ENCODE data around the gene TMEM200A.

DNA sequence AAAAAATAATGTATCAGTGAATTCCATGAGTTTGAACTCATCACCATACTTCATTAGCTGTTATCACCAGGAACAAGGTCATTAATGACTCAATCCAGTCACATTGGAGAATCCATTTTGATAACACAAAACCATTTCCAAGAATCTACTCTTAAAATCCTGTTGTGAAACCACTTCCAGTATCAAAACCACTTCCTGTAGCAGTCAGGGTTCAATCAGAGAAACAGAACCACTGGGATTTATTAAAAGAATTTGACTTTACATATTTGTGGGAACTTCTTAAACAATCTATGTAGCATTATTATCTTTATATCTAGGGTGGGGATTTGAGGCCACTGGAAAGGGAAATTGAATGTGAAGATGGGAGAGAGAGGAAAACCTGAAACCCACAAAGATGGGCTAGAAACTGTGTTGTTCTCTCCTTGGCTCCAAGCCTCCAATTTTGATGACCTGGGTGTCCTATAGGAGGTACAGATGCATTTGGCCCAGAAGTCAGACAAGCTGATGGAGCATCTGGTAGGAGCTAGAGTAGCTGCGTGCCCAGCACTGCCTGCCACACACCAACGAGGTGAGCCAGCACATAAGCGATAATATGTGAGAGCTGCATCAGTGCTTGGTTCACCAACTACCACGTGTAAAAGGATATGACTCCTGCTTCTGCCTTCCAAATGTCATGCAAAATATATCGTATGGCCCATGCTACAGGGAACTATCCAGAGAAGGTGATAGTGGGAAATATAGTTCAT is 117.0 kb downstream of the TMEM200A start:
- TF ChIP-seq, protein P1, sequence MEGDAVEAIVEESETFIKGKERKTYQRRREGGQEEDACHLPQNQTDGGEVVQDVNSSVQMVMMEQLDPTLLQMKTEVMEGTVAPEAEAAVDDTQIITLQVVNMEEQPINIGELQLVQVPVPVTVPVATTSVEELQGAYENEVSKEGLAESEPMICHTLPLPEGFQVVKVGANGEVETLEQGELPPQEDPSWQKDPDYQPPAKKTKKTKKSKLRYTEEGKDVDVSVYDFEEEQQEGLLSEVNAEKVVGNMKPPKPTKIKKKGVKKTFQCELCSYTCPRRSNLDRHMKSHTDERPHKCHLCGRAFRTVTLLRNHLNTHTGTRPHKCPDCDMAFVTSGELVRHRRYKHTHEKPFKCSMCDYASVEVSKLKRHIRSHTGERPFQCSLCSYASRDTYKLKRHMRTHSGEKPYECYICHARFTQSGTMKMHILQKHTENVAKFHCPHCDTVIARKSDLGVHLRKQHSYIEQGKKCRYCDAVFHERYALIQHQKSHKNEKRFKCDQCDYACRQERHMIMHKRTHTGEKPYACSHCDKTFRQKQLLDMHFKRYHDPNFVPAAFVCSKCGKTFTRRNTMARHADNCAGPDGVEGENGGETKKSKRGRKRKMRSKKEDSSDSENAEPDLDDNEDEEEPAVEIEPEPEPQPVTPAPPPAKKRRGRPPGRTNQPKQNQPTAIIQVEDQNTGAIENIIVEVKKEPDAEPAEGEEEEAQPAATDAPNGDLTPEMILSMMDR (IDR thresholded peaks at IDR 0.05; ENCODE audit: insufficient read depth, low read length, poor library complexity, severe bottlenecking) = no peak
- TF ChIP-seq EZH2phosphoT487 (conservative IDR thresholded peaks at IDR 0.05; ENCODE audit: low read length) = no peak
